ENCODE data around the gene RASSF1. TPM values are rescaled to one million over a fixed set of nuclear protein-coding genes. Genes with fewer than 3 reads are reported as not detected.
A peak's percentile ranks its signal among the peaks of the same experiment; 100 is the strongest.

RASSF1 gene
- total RNA-seq, 1 donor = 45.7 TPM

DNA sequence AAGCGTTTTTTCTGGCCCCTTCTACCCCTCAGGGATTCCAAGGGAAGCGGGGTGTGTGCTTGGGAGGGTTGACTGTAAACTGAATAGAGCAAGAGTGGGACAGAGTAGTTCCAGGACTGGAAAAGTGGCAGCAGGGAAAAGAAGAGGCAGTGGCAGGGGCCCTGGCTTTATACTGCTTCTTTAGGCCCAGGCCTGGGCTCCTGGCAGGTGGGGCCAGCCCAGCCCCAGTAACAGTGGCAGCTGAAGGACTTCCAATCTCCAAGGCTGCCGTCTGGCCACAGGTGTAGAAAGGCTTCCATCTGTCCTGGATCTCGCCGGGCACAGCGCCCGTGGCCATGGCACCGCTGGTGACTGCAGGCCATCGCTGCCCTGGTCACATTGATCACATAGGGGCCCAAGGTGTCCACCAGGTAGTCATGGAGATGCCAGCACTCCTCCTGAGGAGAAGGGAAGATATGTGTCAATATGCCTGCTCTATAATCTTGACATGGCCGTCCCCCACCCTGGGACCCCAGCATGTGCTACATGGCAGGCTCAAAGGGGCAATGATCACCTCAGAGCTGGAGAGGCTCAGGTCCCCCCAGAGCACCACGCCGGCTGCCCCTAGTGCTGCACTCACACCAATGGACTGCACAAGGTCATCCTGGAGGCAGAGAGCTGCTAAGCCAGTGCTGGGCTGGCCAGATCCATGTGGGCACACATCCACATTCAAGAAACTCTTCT lies 47.4 kb downstream of the RASSF1 start:
- TF ChIP-seq, protein P1, sequence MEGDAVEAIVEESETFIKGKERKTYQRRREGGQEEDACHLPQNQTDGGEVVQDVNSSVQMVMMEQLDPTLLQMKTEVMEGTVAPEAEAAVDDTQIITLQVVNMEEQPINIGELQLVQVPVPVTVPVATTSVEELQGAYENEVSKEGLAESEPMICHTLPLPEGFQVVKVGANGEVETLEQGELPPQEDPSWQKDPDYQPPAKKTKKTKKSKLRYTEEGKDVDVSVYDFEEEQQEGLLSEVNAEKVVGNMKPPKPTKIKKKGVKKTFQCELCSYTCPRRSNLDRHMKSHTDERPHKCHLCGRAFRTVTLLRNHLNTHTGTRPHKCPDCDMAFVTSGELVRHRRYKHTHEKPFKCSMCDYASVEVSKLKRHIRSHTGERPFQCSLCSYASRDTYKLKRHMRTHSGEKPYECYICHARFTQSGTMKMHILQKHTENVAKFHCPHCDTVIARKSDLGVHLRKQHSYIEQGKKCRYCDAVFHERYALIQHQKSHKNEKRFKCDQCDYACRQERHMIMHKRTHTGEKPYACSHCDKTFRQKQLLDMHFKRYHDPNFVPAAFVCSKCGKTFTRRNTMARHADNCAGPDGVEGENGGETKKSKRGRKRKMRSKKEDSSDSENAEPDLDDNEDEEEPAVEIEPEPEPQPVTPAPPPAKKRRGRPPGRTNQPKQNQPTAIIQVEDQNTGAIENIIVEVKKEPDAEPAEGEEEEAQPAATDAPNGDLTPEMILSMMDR (IDR thresholded peaks at IDR 0.05; ENCODE audit: insufficient read depth, low read length) = no peak
- no peak for DNase-seq (ENCODE audit: low read depth)
- peak overlapping the region; percentile 56 for H3K4me3 ChIP-seq (ENCODE audit: low read depth, low read length)

DNA sequence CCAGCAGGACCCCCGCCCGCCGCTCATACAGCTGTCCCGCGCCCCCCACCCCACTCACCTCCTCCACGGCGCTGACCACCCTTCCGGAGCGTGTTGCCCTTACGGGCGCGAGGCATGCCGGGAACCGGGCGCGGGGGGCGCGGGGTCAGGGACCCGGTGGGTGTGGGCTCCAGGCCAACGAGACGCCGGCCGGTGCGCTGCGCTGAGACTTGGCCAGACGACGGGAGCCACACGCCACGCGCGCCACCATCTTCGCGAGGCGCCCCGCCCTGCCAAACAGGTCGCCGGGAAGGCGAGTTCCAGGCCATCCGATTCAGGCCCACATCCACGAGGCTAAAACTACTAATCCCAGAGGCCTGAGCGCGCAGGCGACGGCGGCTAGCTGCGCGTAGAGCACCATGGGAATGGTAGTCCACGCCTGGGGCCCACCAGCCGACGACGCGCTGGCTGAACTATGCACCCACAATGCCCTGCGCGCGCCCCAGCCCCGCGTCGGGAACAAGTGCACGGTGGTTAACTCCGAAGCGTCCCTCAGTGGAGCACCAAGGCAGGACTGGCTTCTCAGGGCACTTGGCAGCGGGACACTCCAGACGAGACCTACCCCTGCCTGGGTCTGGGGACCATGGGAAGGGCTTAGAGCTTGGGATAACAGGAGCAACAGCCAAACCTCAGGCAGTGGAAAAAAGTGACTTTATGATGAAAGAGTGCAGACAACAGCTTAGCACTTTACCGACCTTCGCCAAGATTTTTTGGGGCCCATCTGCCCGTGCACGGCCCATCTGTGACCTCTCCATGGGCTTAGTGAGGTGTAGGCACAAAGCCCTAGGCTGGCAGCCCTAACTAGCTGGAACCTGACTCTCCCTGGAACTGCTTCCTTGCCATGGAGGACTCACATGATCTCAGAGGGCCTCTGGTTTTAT lies 48.2 kb downstream of the RASSF1 start, which contains the start of gene IFRD2:
Gene IFRD2 (minus strand): TSS at position 271 of the 920 bp plus-strand sequence. CDS start 155 bp downstream, at position 116.
- TF ChIP-seq, protein P1 (IDR thresholded peaks at IDR 0.05; ENCODE audit: insufficient read depth, low read length) = no peak
- H3K4me3 ChIP-seq (ENCODE audit: low read depth, low read length) = peak within 1 kb of the TSS; percentile 91
- DNase-seq (ENCODE audit: low read depth) = peak; percentile 96

DNA sequence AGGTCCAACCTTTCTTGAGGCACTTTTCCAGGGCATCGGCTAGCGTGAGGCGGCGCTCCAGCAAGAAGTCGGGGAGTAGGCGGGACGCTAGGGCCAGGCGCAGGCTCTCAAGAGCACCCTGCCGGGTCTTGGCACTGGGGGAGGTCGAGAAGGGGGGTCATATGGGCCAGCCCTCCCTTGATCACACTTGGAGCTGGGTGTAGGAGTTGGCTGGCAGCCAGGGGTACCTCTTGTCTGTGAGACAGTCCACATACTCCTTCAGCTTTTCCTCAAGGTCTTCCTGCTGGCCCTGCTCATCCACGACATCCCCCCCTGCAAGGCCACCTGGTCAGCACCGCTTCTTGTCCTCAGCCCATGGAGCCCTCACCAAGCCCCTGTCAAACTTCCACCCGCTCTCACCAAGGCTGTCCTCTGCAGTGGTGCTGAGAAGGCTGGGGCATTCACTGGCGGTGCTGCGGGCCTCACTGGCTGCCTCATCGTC lies 50.4 kb downstream of the RASSF1 start:
- no peak overlapping the region for H3K4me3 ChIP-seq (ENCODE audit: low read depth, low read length)
- TF ChIP-seq, protein P1 (IDR thresholded peaks at IDR 0.05; ENCODE audit: insufficient read depth, low read length) = no peak
- DNase-seq (ENCODE audit: low read depth) = no peak

DNA sequence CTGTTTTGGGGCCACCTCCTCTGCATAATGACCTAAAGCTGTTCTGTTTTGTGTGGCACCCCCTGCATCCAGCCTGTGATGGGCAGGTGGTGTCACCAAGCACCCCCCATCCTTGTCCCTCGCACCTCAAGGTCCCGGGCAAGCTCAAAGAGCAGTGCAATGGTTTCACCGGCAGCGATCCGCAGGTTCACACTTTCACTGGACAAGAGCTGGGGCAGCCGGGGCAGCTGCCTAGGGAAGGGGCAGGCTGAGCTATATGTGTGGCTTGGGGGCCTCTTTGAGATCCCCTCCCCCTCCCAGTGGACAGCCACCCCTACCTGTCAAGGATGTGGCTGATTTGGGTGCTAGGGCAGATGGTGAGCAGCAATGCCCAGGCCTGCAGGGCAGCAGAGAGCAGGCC lies 51.5 kb downstream of the RASSF1 start:
- TF ChIP-seq, protein P1 (IDR thresholded peaks at IDR 0.05; ENCODE audit: insufficient read depth, low read length) = no peak
- DNase-seq (ENCODE audit: low read depth) = no peak
- H3K4me3 ChIP-seq (ENCODE audit: low read depth, low read length) = no peak overlapping the region

DNA sequence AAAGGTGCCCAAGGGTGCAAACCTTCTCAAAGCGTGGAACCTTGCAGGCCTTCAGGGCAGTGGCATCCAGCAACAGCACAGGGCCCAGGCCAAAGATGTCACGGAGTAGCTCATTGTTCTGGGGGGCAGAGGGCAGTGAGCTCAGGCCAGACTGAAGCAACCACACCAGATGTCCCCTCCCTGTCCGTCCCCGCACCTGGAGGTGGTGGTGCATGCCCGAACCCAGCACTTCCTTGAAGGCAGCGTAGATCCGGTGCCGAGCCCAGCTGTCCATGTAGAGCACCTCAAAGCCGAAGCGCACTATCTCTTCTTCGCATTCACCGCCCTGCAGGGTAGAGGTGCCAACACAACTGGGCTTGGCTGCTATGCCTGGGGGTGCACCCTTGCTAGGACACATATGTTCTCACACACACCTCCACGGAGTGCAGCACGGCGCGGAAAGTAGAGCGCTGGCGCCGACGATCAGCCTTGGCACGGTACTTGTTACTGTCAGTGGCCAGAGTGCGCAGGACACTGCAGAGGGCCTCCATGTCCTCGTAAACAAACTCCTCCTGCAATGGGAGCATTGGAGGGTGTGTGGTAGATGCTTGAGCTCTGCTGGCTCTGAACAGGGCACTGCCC lies 52.1 kb downstream of the RASSF1 start:
- TF ChIP-seq, protein P1 (IDR thresholded peaks at IDR 0.05; ENCODE audit: insufficient read depth, low read length) = no peak
- no peak for DNase-seq (ENCODE audit: low read depth)
- no peak overlapping the region for H3K4me3 ChIP-seq (ENCODE audit: low read depth, low read length)

DNA sequence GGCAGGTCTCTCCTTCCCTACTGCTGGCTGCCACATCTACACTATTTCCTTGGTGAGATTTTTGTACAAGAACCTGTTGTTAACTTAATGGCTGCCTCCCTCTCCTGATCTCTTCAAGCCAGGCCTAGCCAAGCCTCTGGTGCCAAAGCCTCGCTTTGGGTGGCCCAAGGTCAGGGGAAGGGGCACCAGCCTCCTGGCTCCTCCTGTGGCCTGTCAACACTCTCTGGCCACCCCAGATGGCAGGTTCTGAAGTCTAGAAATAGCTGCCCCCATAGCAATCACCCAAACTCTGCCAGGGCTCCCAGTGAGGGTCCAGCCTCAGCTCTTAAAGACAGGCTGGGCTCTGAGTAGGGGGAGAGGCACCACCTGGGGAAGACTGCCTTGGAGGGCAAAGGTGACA lies 53.4 kb downstream of the RASSF1 start:
- TF ChIP-seq, protein P1 (IDR thresholded peaks at IDR 0.05; ENCODE audit: insufficient read depth, low read length) = no peak
- DNase-seq (ENCODE audit: low read depth) = no peak

More for the DNA sequence above, 53.4 kb downstream of the RASSF1 start:
- no peak overlapping the region for H3K4me3 ChIP-seq (ENCODE audit: low read depth, low read length)

Measured in fibroblast of the aortic adventitia (primary cell).